ENCODE measurements around the gene ARL15.

- TF ChIP-seq POLR2A (IDR thresholded peaks at IDR 0.05; ENCODE audit: low read depth, low read length): peak; percentile 99
- TF ChIP-seq POLR2AphosphoS5 (IDR thresholded peaks at IDR 0.05; ENCODE audit: low read depth, low read length): peak; percentile 98
- peak; percentile 95 for TF ChIP-seq TAF1 (IDR thresholded peaks at IDR 0.05; ENCODE audit: low read depth, low read length)
- peak; percentile 92 for TF ChIP-seq POU2F2 (IDR thresholded peaks at IDR 0.05; ENCODE audit: low read depth, low read length)
- TF ChIP-seq PAX5 (IDR thresholded peaks at IDR 0.05; ENCODE audit: insufficient read depth, low read length, severe bottlenecking): no peak
- TF ChIP-seq SPI1 (IDR thresholded peaks at IDR 0.05; ENCODE audit: low read depth, low read length): no peak
Measured at GRCh38 chr5:54310433-54311175, at the start of gene ARL15.

All from GM12891 (cell line).